H1 (cell line): Measurements from ENCODE around the gene LCN6. TPM values are rescaled to one million over a fixed set of nuclear protein-coding genes. Genes with fewer than 3 reads are reported as not detected.

ENCODE experiments used
- CTCF ChIA-PET: fragments of 300-600 bp; sonication (Branson Sonifier 250); formaldehyde crosslinking; loops from one replicate; lab custom pipeline; 2021; ENCODE audit not compliant: partially characterized antibody; lab: Charles Lee
- POLR2A ChIA-PET: fragments of 300-600 bp; sonication (Branson Sonifier 250); formaldehyde crosslinking; loops from one replicate; lab custom pipeline; 2021; ENCODE audit warnings: inconsistent platforms; ENCODE audit not compliant: partially characterized antibody; lab: Charles Lee
- DNase-seq, 2 experiments: peaks; one replicate each; pipeline versions ENCODE4 v3.0.0 to v3.0.0-alpha.2; 2010 to 2022; ENCODE audit warnings: low spot score in 2 of 2, low read depth in 1 of 2, mixed read lengths in 1 of 2
- FAIRE-seq: peaks from 2 replicates; lab custom pipeline; 2011; peaks lifted over from hg19 to GRCh38; lab: Jason Lieb, UNC
- H2AFZ ChIP-seq: 2 replicates; pipeline ENCODE4 v1.8.1; 2012; ENCODE audit warnings: low read length, inconsistent platforms
- H2AK5ac ChIP-seq: 2 replicates; pipeline ENCODE4 v1.6.1; 2013; ENCODE audit warnings: low read depth, low read length
- H2BK120ac ChIP-seq: replicated peaks from 2 replicates; pipeline ENCODE3; 2013; ENCODE audit warnings: low read depth, low read length, inconsistent platforms
- H2BK12ac ChIP-seq: 2 replicates; pipeline ENCODE4 v1.6.1; 2013; ENCODE audit warnings: low read depth, low read length
- H2BK15ac ChIP-seq: 2 replicates; pipeline ENCODE4 v1.6.1; 2013; ENCODE audit warnings: low read length
- H2BK20ac ChIP-seq: 2 replicates; pipeline ENCODE4 v1.6.1; 2013; ENCODE audit warnings: low read length
- H2BK5ac ChIP-seq: 2 replicates; pipeline ENCODE4 v1.6.1; 2013; ENCODE audit warnings: low read depth, low read length
- H3K14ac ChIP-seq: 2 replicates; pipeline ENCODE4 v1.6.1; 2013; ENCODE audit warnings: inconsistent platforms; ENCODE audit not compliant: insufficient read length
- H3K18ac ChIP-seq: 2 replicates; pipeline ENCODE4 v1.6.1; 2013; ENCODE audit warnings: low read length; ENCODE audit errors: extremely low read depth
- H3K23ac ChIP-seq: 2 replicates; pipeline ENCODE4 v1.6.1; 2013; ENCODE audit warnings: inconsistent platforms; ENCODE audit not compliant: insufficient read length
- H3K23me2 ChIP-seq: 2 replicates; pipeline ENCODE4 v1.6.1; 2013; ENCODE audit warnings: low read depth, low read length
- H3K27ac ChIP-seq: 2 replicates; pipeline ENCODE4 v1.6.1; 2011; ENCODE audit warnings: low read depth, low read length, inconsistent platforms
- H3K27me3 ChIP-seq, 4 experiments: replicated peaks in 1 of 4; 1 replicate in 1 of 4; 2 replicates in 3 of 4; pipeline versions ENCODE4 v1.6.1 to v1.8.1; 2011 to 2013; ENCODE audit warnings: low read length in 3 of 4, mild to moderate bottlenecking in 3 of 4, inconsistent platforms in 2 of 4, mixed read lengths in 2 of 4, moderate library complexity in 1 of 4; ENCODE audit not compliant: control insufficient read depth in 3 of 4, insufficient read depth in 3 of 4; ENCODE audit errors: extremely low read depth in 1 of 4
- H3K36me3 ChIP-seq, 4 experiments: 2 replicates each; pipeline versions ENCODE4 v1.6.1 to v1.8.1; 2011 to 2013; ENCODE audit warnings: mild to moderate bottlenecking in 4 of 4, low read length in 3 of 4, moderate library complexity in 2 of 4, control low read depth in 1 of 4, inconsistent platforms in 1 of 4; ENCODE audit not compliant: insufficient read depth in 4 of 4, control insufficient read depth in 2 of 4
- H3K4ac ChIP-seq: replicated peaks from 2 replicates; pipeline ENCODE3; 2013; ENCODE audit warnings: low read length, low read depth, mixed read lengths, inconsistent platforms; ENCODE audit not compliant: insufficient read length
- H3K4me1 ChIP-seq, 4 experiments: replicated peaks in 1 of 4; 1 replicate in 1 of 4; 2 replicates in 3 of 4; pipeline versions ENCODE4 v1.6.1 to v1.8.1; 2011 to 2013; ENCODE audit warnings: low read length in 3 of 4, inconsistent platforms in 2 of 4, mixed read lengths in 1 of 4; ENCODE audit not compliant: insufficient read depth in 4 of 4, control insufficient read depth in 3 of 4
- H3K4me2 ChIP-seq, 2 experiments: 2 replicates each; pipeline versions ENCODE4 v1.6.1 to v1.8.1; 2011 to 2013; ENCODE audit warnings: low read depth in 2 of 2, low read length in 2 of 2, control low read depth in 1 of 2, inconsistent platforms in 1 of 2, mild to moderate bottlenecking in 1 of 2; ENCODE audit not compliant: insufficient read depth in 1 of 2
- H3K4me3 ChIP-seq, 4 experiments: fragments of 200-600, 300-600 bp in 1 of 4; sonication (generic), shearing (Covaris generic), sonication (Bioruptor Twin) in 1 of 4; 2 replicates each; pipeline versions ENCODE4 v1.5.1 to v1.8.1; 2011 to 2016; ENCODE audit warnings: low read length in 4 of 4, low read depth in 3 of 4, control low read depth in 2 of 4, inconsistent platforms in 2 of 4, mild to moderate bottlenecking in 2 of 4, mixed read lengths in 1 of 4, moderate library complexity in 1 of 4; ENCODE audit not compliant: insufficient read depth in 2 of 4; ENCODE audit errors: extremely low read depth in 1 of 4
- H3K56ac ChIP-seq: replicated peaks from 2 replicates; pipeline ENCODE3; 2013; ENCODE audit warnings: low read depth, mild to moderate bottlenecking, mixed read lengths, low read length, inconsistent platforms; ENCODE audit not compliant: insufficient read length
- H3K79me1 ChIP-seq: 2 replicates; pipeline ENCODE4 v1.6.1; 2013; ENCODE audit warnings: low read depth, low read length, control low read depth
- H3K79me2 ChIP-seq, 2 experiments: 2 replicates each; pipeline versions ENCODE4 v1.6.1 to v1.8.1; 2012 to 2013; ENCODE audit warnings: low read length in 2 of 2, mild to moderate bottlenecking in 2 of 2, inconsistent platforms in 1 of 2; ENCODE audit not compliant: insufficient read depth in 2 of 2, control insufficient read depth in 1 of 2
- H3K9ac ChIP-seq, 4 experiments: replicated peaks in 1 of 4; 1 replicate in 1 of 4; 2 replicates in 3 of 4; pipeline versions ENCODE4 v1.6.1 to v1.8.1; 2011 to 2013; ENCODE audit warnings: low read depth in 3 of 4, low read length in 3 of 4, control low read depth in 2 of 4, mild to moderate bottlenecking in 2 of 4, moderate library complexity in 2 of 4, inconsistent platforms in 1 of 4; ENCODE audit errors: extremely low read depth in 1 of 4
- H3K9me3 ChIP-seq, 2 experiments: 2 replicates each; pipeline versions ENCODE4 v1.6.1 to v1.8.1; 2012 to 2013; ENCODE audit warnings: mild to moderate bottlenecking in 2 of 2, moderate library complexity in 2 of 2, control low read depth in 1 of 2, inconsistent platforms in 1 of 2, low read depth in 1 of 2, low read length in 1 of 2, mixed read lengths in 1 of 2; ENCODE audit not compliant: insufficient read depth in 2 of 2
- H4K20me1 ChIP-seq, 2 experiments: replicated peaks in 1 of 2; 2 replicates each; pipeline versions ENCODE3 to v1.8.1; 2011 to 2013; ENCODE audit warnings: inconsistent platforms in 2 of 2, low read length in 2 of 2, mild to moderate bottlenecking in 1 of 2; ENCODE audit not compliant: insufficient read depth in 2 of 2, control insufficient read depth in 1 of 2
- H4K5ac ChIP-seq: 2 replicates; pipeline ENCODE4 v1.6.1; 2013; ENCODE audit warnings: low read length, low read depth, mixed read lengths, inconsistent platforms; ENCODE audit not compliant: insufficient read length
- H4K8ac ChIP-seq: 2 replicates; pipeline ENCODE4 v1.8.0; 2013; ENCODE audit warnings: mild to moderate bottlenecking, moderate library complexity, low read length, inconsistent platforms; ENCODE audit not compliant: insufficient read depth; ENCODE audit errors: extremely low read depth
- H4K91ac ChIP-seq: replicated peaks from 2 replicates; pipeline ENCODE3; 2013; ENCODE audit warnings: low read length, mixed read lengths, inconsistent platforms; ENCODE audit not compliant: insufficient read length
- ASH2L ChIP-seq: fragments of 200-600, 300-600 bp; sonication (generic); IDR thresholded peaks from one replicate; pipeline ENCODE4 v1.7.1; 2017; ENCODE audit warnings: low read length
- BACH1 ChIP-seq: IDR thresholded peaks from 2 replicates; pipeline ENCODE4 v1.6.1; 2012; ENCODE audit warnings: low read length, improper control_type of control experiment
- BRCA1 ChIP-seq: IDR thresholded peaks from 2 replicates; pipeline ENCODE4 v1.6.1; 2012; ENCODE audit warnings: low read depth, low read length, improper control_type of control experiment
- EGR1 ChIP-seq: IDR thresholded peaks from 2 replicates; pipeline ENCODE4 v1.6.1; 2011; ENCODE audit warnings: low read depth, low read length, borderline replicate concordance
- HDAC6 ChIP-seq: IDR thresholded peaks from one replicate; pipeline ENCODE4 v1.7.1; 2012; ENCODE audit warnings: low read depth, mild to moderate bottlenecking, inconsistent platforms, low read length, moderate library complexity
- POLR2AphosphoS5 ChIP-seq: IDR thresholded peaks from 2 replicates; pipeline ENCODE4 v1.6.1; 2011; ENCODE audit warnings: low read depth, low read length
- POU5F1 ChIP-seq: IDR thresholded peaks from 2 replicates; pipeline ENCODE4 v1.6.1; 2011; ENCODE audit warnings: low read depth, mild to moderate bottlenecking, low read length, moderate library complexity
- RNF2 ChIP-seq: fragments of 200-900, 300-1000 bp; sonication (generic); IDR thresholded peaks from 2 replicates; pipeline ENCODE4 v1.7.1; 2016; ENCODE audit warnings: borderline replicate concordance, low read depth, mild to moderate bottlenecking, antibody characterized with exemption, low read length; ENCODE audit not compliant: poor library complexity, severe bottlenecking; ENCODE audit errors: missing control alignments
- SIRT6 ChIP-seq: IDR thresholded peaks from one replicate; pipeline ENCODE4 v1.7.1; 2012; ENCODE audit warnings: low read length, inconsistent platforms
- SUZ12 ChIP-seq: fragments of 200-600 bp; sonication (generic); IDR thresholded peaks from 2 replicates; pipeline ENCODE4 v1.6.1; 2012; ENCODE audit warnings: mild to moderate bottlenecking, inconsistent platforms, low read length, moderate library complexity, mixed read lengths
- TAF1 ChIP-seq: IDR thresholded peaks from 2 replicates; pipeline ENCODE4 v1.6.1; 2011; ENCODE audit warnings: mild to moderate bottlenecking, low read depth, low read length
- TBP ChIP-seq: IDR thresholded peaks from 2 replicates; pipeline ENCODE4 v1.6.1; 2011; ENCODE audit warnings: low read depth, low read length, improper control_type of control experiment
- WGBS, 2 experiments: shearing (Covaris generic) in 1 of 2; methylation state at CpG; one replicate each; pipeline versions ENCODE4 v1.1.6 to v1.1.7; 2013 to 2015; ENCODE audit warnings: low lambda C conversion rate in 2 of 2, mixed read lengths in 2 of 2, inconsistent platforms in 1 of 2, low coverage in 1 of 2, missing lambda C conversion rate in 1 of 2; ENCODE audit not compliant: insufficient replicate concordance in 2 of 2, insufficient coverage in 1 of 2, insufficient read length in 1 of 2; ENCODE audit errors: extremely low coverage in 1 of 2, missing lambda C conversion rate in 1 of 2; 5-methylcytosine and 5-hydroxymethylcytosine counted together
- polyA plus RNA-seq, 7 experiments: library from polyadenylated mRNA; depleted of rRNA in 3 of 7; stranded (reverse) in 5 of 7; unstranded in 2 of 7; fragments of >200 nt in 5 of 7; fragments of 200-250 nt in 2 of 7; gene quantifications; 1 replicate in 5 of 7; 2 replicates in 1 of 7; 4 replicates in 1 of 7; pipeline versions ENCODE4 v1.2.1 to v1.2.3, GENCODE V29; 2011 to 2013; ENCODE audit warnings: missing spikeins in 2 of 7, mixed read lengths in 2 of 7
- total RNA-seq: library from RNA; stranded (reverse); fragmentation: NEBNext Ultra II Directional; extraction: Animal tissue kit (Norgen Biotek cat#: 25700); gene quantifications from 2 replicates; pipeline ENCODE4 v1.2.1, GENCODE V29; 2021
- TF ChIP-seq, protein P1 (sequence below): IDR thresholded peaks from 2 replicates; pipeline ENCODE4 v1.6.1; 2012; ENCODE audit warnings: inconsistent platforms

The LCN6 gene
- total and polyA plus RNA-seq, 2 of the 8 experiments (the other 6 are each of a cell fraction or from before 2014, with no cell fraction given), result not detected

DNA sequence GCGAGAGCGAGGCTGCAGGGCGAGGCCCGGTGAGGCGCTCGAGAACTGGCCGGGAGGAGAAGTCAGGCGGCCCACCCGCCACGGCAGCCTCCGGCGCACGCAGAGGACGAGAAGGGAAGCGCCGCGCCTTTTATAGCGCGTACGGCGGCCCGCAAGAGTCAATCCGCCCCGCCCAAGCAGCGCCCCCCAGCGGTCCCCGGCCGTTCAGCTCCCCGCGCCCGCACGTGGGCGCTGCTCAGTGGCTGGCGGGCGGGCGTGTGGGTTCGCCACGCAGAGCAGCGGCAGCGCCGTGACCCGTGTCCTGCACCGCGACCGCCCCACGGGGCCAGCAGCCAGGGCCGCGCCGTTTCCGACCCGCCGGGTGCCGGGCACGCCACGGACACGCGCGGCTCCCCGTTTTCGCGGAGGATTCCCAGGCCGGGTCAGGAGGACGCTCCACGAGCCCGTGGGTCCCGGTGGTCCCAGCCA, 20.2 kb downstream of the LCN6 start:
- H3K9ac ChIP-seq, result peak overlapping the region in 3 of 4 experiments; percentile 81 to 94 (median 88); a peak in 5 of 7 replicates
- WGBS, 2 experiments, result 1% methylated on average over 58 of the region's 66 CpGs; no CpG with 5 or more reads in 1 of the 2 experiments
- peak overlapping the region; percentile 66; the same call in 1 of the 2 replicates for H3K27ac ChIP-seq
- peak overlapping the region; percentile 93 for H3K4ac ChIP-seq
- no peak for FAIRE-seq
- peaks cover 3 to 16% (median 5%) of the 10 kb centered on the region in 4 experiments for H3K4me1 ChIP-seq
- peaks cover 12% of the 10 kb centered on the region for H3K79me1 ChIP-seq
- peaks cover 22 to 35% of the 10 kb centered on the region in 2 experiments for H4K20me1 ChIP-seq
- peaks cover 8 to 36% of the 10 kb centered on the region in 2 experiments for H3K79me2 ChIP-seq
- ChIA-PET CTCF (interaction anchor here (0.8 to 6.8 kb wide), 9 partner anchors 11 to 52 kb away, joined by 3 to 62 read pairs (median 5); partner anchors contain the start of genes LCN10 and LCN8), POLR2A (interaction anchor here (0.6 to 14.1 kb wide), 44 partner anchors 9 to 399 kb away, joined by 3 to 223 read pairs (median 4); partner anchors contain the start of genes AGPAT2, AJM1, DIPK1B and LCN10)
- no peak overlapping the region for H2BK12ac ChIP-seq
- peak overlapping the region; percentile 10 for H3K56ac ChIP-seq
- peak in 1 of 2 experiments; percentile 93 for DNase-seq
- H4K8ac ChIP-seq, result peak overlapping the region; percentile 94
- H4K91ac ChIP-seq, result peak overlapping the region; percentile 88
- H2AFZ ChIP-seq, result no peak overlapping the region
- H3K14ac ChIP-seq, result no peak overlapping the region
- peaks cover 13% of the 10 kb centered on the region; the same call in 1 of the 2 replicates for H3K23me2 ChIP-seq
- H3K36me3 ChIP-seq, result peaks cover 18 to 36% (median 31%) of the 10 kb centered on the region in 4 experiments
- no peak overlapping the region for H2BK120ac ChIP-seq
- H3K18ac ChIP-seq, result peak overlapping the region; percentile 87
- peak overlapping the region; percentile 89 to 98 (median 95) for H3K4me3 ChIP-seq
- no peak overlapping the region for H4K5ac ChIP-seq
- no peak overlapping the region for H2AK5ac ChIP-seq
- H3K23ac ChIP-seq, result no peak overlapping the region
- no peak overlapping the region for H2BK5ac ChIP-seq
- no peak overlapping the region for H2BK15ac ChIP-seq
- H3K27me3 ChIP-seq, result peaks cover 0 to 9% (median 5%) of the 10 kb centered on the region in 4 experiments; a peak in 5 of 7 replicates
- H3K9me3 ChIP-seq, result no peaks in the 10 kb centered on the region
- H2BK20ac ChIP-seq, result no peak overlapping the region
- H3K4me2 ChIP-seq, result peak overlapping the region; percentile 88 to 90
- 0 out of 2 replicates have a peak, but pooled peaks have one; percentile 2 for TF ChIP-seq BRCA1
- peak; percentile 98 for TF ChIP-seq TAF1
- peak; percentile 87 for TF ChIP-seq BACH1
- no peak for TF ChIP-seq SUZ12
- no peak for TF ChIP-seq RNF2
- TF ChIP-seq, protein P1, sequence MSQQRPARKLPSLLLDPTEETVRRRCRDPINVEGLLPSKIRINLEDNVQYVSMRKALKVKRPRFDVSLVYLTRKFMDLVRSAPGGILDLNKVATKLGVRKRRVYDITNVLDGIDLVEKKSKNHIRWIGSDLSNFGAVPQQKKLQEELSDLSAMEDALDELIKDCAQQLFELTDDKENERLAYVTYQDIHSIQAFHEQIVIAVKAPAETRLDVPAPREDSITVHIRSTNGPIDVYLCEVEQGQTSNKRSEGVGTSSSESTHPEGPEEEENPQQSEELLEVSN, result peak; percentile 42; the same call in 1 of the 2 replicates
- TF ChIP-seq ASH2L, result no peak
- TF ChIP-seq SIRT6, result no peak
- TF ChIP-seq EGR1, result no peak
- no peak for TF ChIP-seq POU5F1
- no peak for TF ChIP-seq HDAC6
- TF ChIP-seq POLR2AphosphoS5, result peak; percentile 99
- TF ChIP-seq TBP, result peak; percentile 97
